Measurements from ENCODE around the gene CABLES1.

- TF ChIP-seq CEBPB (IDR thresholded peaks at IDR 0.05; ENCODE audit: low read depth, low read length) (no peak), POLR2A (IDR thresholded peaks at IDR 0.05; ENCODE audit: low read depth, low read length) (no peak), MAZ (IDR thresholded peaks at IDR 0.05; ENCODE audit: borderline replicate concordance, low read depth, low read length) (no peak), RAD21 (IDR thresholded peaks at IDR 0.05; ENCODE audit: low read length) (no peak), MAFK (IDR thresholded peaks at IDR 0.05; ENCODE audit: low read depth, low read length) (no peak), MXI1 (IDR thresholded peaks at IDR 0.05; ENCODE audit: borderline replicate concordance, low read depth, low read length) (no peak)
- TF ChIP-seq, protein P1, sequence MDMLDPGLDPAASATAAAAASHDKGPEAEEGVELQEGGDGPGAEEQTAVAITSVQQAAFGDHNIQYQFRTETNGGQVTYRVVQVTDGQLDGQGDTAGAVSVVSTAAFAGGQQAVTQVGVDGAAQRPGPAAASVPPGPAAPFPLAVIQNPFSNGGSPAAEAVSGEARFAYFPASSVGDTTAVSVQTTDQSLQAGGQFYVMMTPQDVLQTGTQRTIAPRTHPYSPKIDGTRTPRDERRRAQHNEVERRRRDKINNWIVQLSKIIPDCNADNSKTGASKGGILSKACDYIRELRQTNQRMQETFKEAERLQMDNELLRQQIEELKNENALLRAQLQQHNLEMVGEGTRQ (IDR thresholded peaks at IDR 0.05; ENCODE audit: low read depth, low read length): no peak
- TF ChIP-seq, protein P2, sequence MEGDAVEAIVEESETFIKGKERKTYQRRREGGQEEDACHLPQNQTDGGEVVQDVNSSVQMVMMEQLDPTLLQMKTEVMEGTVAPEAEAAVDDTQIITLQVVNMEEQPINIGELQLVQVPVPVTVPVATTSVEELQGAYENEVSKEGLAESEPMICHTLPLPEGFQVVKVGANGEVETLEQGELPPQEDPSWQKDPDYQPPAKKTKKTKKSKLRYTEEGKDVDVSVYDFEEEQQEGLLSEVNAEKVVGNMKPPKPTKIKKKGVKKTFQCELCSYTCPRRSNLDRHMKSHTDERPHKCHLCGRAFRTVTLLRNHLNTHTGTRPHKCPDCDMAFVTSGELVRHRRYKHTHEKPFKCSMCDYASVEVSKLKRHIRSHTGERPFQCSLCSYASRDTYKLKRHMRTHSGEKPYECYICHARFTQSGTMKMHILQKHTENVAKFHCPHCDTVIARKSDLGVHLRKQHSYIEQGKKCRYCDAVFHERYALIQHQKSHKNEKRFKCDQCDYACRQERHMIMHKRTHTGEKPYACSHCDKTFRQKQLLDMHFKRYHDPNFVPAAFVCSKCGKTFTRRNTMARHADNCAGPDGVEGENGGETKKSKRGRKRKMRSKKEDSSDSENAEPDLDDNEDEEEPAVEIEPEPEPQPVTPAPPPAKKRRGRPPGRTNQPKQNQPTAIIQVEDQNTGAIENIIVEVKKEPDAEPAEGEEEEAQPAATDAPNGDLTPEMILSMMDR (conservative IDR thresholded peaks at IDR 0.05; ENCODE audit: low read depth, low read length): no peak
Measured at GRCh38 chr18:23226391-23226790, 91.1 kb downstream of the CABLES1 start.
